Measurements from ENCODE around the gene EXOC3L1.

EXOC3L1 gene

DNA sequence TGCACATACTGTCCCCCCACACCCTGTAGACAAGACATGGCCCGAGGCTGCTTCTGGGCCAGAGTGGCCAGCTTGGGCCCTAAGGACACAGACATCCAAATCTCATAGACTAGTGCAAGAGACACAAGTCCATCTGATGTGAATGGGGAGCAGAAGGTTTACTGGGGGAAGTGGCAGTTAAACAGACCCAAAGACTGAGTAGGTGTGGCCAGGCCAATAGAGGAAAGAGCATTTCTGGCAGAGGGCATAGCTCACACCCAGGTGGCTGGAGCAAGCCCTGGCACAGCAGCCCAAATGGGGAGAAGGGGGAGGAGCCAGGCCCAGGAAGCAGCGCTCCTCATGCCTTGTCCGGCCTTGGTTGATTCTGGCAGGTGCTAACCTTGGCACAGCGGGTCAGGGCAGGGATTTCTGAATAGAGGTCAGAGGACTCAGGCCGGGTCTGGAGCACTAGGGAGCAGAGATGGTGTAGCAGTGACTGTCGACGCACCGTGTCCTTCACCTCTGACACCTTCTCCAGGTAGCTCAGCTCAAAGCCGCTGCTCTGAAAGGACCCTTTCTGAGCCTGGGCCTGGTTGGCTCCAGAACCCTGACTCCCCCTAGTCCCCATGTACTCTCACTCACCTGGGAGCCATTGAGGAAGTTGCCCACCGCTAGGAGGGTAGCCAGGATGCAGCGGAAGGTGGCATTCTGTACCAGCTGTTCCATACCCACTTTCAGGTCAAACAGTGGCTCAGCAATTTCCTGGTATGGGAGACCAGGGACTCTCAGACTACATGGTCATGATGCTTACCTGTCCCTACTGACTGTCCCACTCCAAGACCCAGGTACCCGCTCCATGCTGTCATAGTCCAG is 41.1 kb upstream of the EXOC3L1 start:
- Histone ChIP-seq H3K27ac (ENCODE audit: insufficient read depth, low read depth, low read length, poor library complexity, severe bottlenecking) (no peak overlapping the region), H3K4me3 (ENCODE audit: insufficient read depth, low read depth, low read length) (no peak overlapping the region), H3K36me3 (ENCODE audit: control insufficient read depth, insufficient read depth, low read length) (peaks cover 9% of the 10 kb centered on the region), H3K4me1 (ENCODE audit: control insufficient read depth, insufficient read depth, low read length) (peaks cover 3% of the 10 kb centered on the region), H3K27me3 (ENCODE audit: control insufficient read depth, insufficient read depth, low read length, poor library complexity, severe bottlenecking) (no peaks in the 10 kb centered on the region), H3K9me3 (ENCODE audit: control insufficient read depth, low read length) (no peaks in the 10 kb centered on the region)
- 94 to 96% methylated on average over 12 of the region's 12 CpGs for WGBS, 2 experiments

DNA sequence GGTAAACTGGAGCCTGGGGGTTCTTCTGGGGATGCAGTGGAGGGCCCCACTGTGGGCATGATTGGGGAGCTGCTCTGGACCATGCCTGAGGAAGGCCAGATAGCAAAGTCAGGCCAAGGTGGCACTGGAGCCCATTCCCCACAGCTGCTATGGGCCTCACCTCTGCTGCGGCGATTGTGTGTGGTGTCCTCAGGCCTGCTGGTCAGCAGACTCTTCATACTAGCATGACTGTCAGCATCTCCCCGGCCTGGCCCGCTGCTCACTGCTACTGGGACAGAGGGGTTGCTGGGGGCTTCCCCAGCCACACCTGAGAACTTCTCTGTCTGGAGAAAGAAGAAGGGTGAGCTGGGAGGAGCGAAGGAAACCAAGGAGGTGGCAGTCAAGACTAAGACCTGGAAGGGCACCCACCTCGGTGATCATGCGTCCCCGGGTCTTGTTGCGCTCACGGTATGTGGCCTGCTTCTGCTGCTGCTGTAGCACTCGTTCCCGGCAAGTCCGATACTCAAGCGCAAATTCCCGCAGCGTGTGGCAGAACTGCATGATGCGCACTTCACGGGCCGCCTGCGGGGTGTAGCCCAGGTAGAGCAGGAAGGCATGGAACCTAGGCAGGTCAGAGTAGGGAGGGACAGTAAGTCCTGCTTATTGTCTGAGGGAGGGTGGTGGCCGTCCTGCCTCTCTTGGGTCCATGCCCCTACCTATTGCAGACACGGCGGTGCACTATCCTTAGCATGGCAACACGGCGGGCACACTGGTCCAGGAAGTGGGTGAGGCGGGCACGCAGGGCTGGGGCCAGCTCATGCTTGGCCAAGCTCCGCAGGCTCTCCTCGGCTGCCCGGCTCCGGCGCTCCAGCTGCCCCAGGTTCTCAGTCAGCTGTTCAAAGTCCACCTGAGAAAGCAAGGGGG is 40.2 kb upstream of the EXOC3L1 start:
- H3K27me3 ChIP-seq (ENCODE audit: control insufficient read depth, insufficient read depth, low read length, poor library complexity, severe bottlenecking), result no peaks in the 10 kb centered on the region
- H3K9me3 ChIP-seq (ENCODE audit: control insufficient read depth, low read length), result no peaks in the 10 kb centered on the region
- H3K36me3 ChIP-seq (ENCODE audit: control insufficient read depth, insufficient read depth, low read length), result peaks cover 9% of the 10 kb centered on the region
- no peak overlapping the region for H3K4me3 ChIP-seq (ENCODE audit: insufficient read depth, low read depth, low read length)
- peaks cover 6% of the 10 kb centered on the region for H3K4me1 ChIP-seq (ENCODE audit: control insufficient read depth, insufficient read depth, low read length)
- 95% methylated on average over 32 of the region's 32 CpGs for WGBS, 2 experiments
- no peak overlapping the region for H3K27ac ChIP-seq (ENCODE audit: insufficient read depth, low read depth, low read length, poor library complexity, severe bottlenecking)

DNA sequence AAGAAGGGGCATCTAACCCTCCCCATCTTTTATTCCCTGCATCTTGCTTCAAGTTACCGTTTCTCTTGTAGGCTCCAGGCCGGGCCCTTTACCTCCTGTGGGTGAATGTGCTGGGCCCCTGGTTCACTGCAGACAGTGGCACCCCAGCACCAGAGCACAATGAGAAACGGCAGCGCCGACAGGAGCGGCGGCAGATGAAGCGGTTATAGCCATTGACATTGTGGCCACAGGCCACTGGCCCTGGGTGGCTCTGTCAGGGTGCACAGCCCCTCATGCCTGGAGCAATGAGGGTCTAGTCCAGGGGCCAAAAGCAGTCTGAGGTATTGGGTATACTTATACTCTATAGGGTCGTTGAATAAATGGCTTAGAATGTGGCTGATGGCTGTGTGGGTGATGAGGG is 39.0 kb upstream of the EXOC3L1 start:
- 93 to 96% methylated on average over 9 of the region's 9 CpGs for WGBS, 2 experiments
- H3K36me3 ChIP-seq (ENCODE audit: control insufficient read depth, insufficient read depth, low read length), result peaks cover 9% of the 10 kb centered on the region

DNA sequence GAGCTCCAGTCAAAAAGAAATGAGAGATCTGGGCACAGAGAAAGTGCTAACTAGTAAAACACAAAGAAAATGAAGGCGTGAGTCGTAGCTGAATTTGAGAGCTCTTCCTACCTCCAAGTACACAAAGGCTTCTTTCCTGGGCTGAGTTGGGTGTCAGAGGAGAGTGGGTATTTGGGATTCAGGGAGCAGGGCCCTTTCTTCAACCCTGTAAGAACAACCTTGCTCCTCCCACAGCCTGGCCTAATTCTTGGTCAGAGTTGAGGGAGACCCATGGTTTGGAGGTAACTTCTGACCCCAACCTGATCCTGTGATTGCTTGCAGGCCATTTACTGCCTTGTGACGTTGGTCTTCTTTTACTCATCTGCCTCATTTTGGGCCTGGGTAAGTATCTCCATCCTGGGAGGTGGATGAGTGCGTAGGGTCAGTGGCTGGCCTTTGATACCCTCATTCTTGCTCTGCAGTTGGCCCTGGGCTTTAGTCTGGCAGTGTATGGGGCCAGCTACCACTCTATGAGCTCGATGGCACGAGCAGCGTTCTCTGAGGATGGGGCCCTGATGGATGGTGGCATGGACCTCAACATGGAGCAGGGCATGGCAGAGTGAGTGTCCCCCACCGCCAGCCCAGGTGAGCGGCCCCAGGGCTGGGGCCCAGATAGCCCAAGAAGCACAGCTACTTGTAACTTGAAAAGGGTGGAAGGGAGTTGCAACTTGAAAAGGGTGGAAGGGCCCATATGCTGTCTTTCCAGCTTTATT is 38.3 kb upstream of the EXOC3L1 start:
- WGBS, 2 experiments, result 94 to 95% methylated on average over 9 of the region's 9 CpGs
- peak overlapping the region; percentile 100 for H3K4me3 ChIP-seq (ENCODE audit: insufficient read depth, low read depth, low read length)
- H3K36me3 ChIP-seq (ENCODE audit: control insufficient read depth, insufficient read depth, low read length), result peaks cover 9% of the 10 kb centered on the region
- peaks cover 6% of the 10 kb centered on the region for H3K4me1 ChIP-seq (ENCODE audit: control insufficient read depth, insufficient read depth, low read length)
- no peaks in the 10 kb centered on the region for H3K27me3 ChIP-seq (ENCODE audit: control insufficient read depth, insufficient read depth, low read length, poor library complexity, severe bottlenecking)
- no peak overlapping the region for H3K27ac ChIP-seq (ENCODE audit: insufficient read depth, low read depth, low read length, poor library complexity, severe bottlenecking)
- H3K9me3 ChIP-seq (ENCODE audit: control insufficient read depth, low read length), result no peaks in the 10 kb centered on the region

More for the DNA sequence above, 39.0 kb upstream of the EXOC3L1 start:
- Histone ChIP-seq H3K4me1 (ENCODE audit: control insufficient read depth, insufficient read depth, low read length) (peaks cover 6% of the 10 kb centered on the region), H3K4me3 (ENCODE audit: insufficient read depth, low read depth, low read length) (no peak overlapping the region), H3K9me3 (ENCODE audit: control insufficient read depth, low read length) (no peaks in the 10 kb centered on the region), H3K27me3 (ENCODE audit: control insufficient read depth, insufficient read depth, low read length, poor library complexity, severe bottlenecking) (no peaks in the 10 kb centered on the region), H3K27ac (ENCODE audit: insufficient read depth, low read depth, low read length, poor library complexity, severe bottlenecking) (no peak overlapping the region)

DNA sequence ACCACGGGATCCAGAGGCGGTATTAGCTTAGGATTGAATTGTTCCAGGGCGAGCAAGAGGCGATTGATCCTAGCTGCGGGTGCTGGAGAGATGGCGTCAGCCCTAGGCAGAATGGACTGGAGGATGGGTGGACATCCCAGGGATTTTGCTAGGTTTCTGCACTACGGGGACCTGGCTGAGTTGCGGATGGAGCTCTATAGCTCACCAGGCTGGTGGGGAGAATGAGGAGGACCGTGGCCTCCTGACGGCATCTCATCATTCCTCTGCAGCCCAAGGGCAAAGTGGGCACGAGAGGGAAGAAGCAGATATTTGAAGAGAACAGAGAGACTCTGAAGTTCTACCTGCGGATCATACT is 37.6 kb upstream of the EXOC3L1 start:
- no peak overlapping the region for H3K27ac ChIP-seq (ENCODE audit: insufficient read depth, low read depth, low read length, poor library complexity, severe bottlenecking)
- peaks cover 9% of the 10 kb centered on the region for H3K36me3 ChIP-seq (ENCODE audit: control insufficient read depth, insufficient read depth, low read length)
- H3K27me3 ChIP-seq (ENCODE audit: control insufficient read depth, insufficient read depth, low read length, poor library complexity, severe bottlenecking), result no peaks in the 10 kb centered on the region
- peaks cover 6% of the 10 kb centered on the region for H3K4me1 ChIP-seq (ENCODE audit: control insufficient read depth, insufficient read depth, low read length)
- H3K4me3 ChIP-seq (ENCODE audit: insufficient read depth, low read depth, low read length), result peak overlapping the region; percentile 100
- H3K9me3 ChIP-seq (ENCODE audit: control insufficient read depth, low read length), result no peaks in the 10 kb centered on the region
- 35% methylated on average over 12 of the region's 12 CpGs for WGBS, 2 experiments

DNA sequence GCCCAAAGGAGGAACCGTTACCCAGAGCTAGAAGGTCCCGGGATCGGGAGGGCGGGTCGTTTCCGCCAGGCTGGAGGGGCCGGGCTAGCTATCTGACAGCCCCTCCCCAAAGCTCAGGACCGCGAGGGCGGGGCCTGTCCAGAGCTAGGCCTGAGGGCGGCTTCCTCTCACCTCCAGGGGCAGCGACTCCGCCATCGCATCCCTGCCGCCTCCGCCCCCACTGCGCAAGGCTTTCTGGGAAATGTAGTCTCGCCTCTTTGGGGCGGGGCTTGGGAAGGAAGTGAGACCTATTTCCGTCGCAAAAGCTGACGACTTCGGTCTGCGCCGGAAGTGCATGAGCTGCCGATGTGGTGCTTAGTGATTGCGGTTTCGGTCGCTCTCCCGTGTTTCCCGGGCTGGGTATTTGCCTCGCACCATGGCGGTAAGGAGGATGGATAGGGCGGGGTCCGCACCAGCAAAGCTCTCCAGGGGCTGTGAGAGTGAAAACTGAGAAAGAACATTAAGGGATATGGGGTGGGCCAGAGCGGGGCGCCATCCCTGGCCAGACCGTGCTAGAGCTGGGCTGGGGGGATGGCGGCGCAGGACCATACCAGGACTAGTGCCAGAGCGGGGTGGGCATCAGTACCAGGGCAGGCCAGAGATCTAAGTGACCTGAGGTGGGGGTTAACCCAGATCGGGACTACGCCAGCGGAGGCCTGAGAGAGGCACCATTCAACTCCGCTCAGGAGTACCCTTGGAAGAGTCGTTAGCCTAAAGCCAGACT is 37.0 kb upstream of the EXOC3L1 start, which contains the start of gene TMEM208:
TSS of gene TMEM208 (plus strand) at position 327 of the 763 bp plus-strand sequence. CDS start at position 416, 89 bp downstream.
- WGBS, 2 experiments, result 1 to 2% methylated on average over 46 of the region's 46 CpGs
- H3K9me3 ChIP-seq (ENCODE audit: control insufficient read depth, low read length), result no peaks in the 10 kb centered on the region
- H3K27ac ChIP-seq (ENCODE audit: insufficient read depth, low read depth, low read length, poor library complexity, severe bottlenecking), result no peak within 1 kb of the TSS
- peaks cover 9% of the 10 kb centered on the region for H3K36me3 ChIP-seq (ENCODE audit: control insufficient read depth, insufficient read depth, low read length)
- peak within 1 kb of the TSS; percentile 100 for H3K4me3 ChIP-seq (ENCODE audit: insufficient read depth, low read depth, low read length)
- no peaks in the 10 kb centered on the region for H3K27me3 ChIP-seq (ENCODE audit: control insufficient read depth, insufficient read depth, low read length, poor library complexity, severe bottlenecking)
- peaks cover 6% of the 10 kb centered on the region for H3K4me1 ChIP-seq (ENCODE audit: control insufficient read depth, insufficient read depth, low read length)

DNA sequence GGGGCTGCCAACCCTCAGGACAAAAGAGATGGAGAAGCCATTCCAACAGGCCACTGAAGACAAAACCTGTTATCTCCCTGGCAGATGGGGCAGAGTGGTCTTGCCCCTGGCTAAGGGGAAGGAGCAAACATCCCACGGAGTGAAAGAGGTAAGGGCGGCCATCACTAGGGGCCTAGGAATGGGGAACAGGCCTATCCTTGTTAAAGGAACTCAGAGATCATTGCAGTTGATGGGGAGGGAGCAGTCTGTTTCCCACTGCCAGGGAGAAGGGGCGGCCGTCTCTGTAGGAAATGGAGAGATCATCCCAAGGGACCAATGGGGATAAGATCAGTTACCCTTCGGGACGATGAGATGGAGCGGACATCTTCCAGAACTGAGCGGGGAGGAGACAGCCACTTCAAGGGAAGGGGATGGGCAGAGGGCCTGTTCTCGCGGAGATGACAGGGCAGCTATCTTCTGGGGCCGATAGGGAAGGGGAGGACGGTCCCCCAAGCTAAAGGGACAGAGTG is 36.4 kb upstream of the EXOC3L1 start:
- Histone ChIP-seq H3K36me3 (ENCODE audit: control insufficient read depth, insufficient read depth, low read length) (peaks cover 9% of the 10 kb centered on the region), H3K9me3 (ENCODE audit: control insufficient read depth, low read length) (no peaks in the 10 kb centered on the region), H3K27ac (ENCODE audit: insufficient read depth, low read depth, low read length, poor library complexity, severe bottlenecking) (no peak overlapping the region), H3K27me3 (ENCODE audit: control insufficient read depth, insufficient read depth, low read length, poor library complexity, severe bottlenecking) (no peaks in the 10 kb centered on the region), H3K4me1 (ENCODE audit: control insufficient read depth, insufficient read depth, low read length) (peaks cover 6% of the 10 kb centered on the region), H3K4me3 (ENCODE audit: insufficient read depth, low read depth, low read length) (peak overlapping the region; percentile 100)
- WGBS, 2 experiments, result 15% methylated on average over 12 of the region's 12 CpGs

DNA sequence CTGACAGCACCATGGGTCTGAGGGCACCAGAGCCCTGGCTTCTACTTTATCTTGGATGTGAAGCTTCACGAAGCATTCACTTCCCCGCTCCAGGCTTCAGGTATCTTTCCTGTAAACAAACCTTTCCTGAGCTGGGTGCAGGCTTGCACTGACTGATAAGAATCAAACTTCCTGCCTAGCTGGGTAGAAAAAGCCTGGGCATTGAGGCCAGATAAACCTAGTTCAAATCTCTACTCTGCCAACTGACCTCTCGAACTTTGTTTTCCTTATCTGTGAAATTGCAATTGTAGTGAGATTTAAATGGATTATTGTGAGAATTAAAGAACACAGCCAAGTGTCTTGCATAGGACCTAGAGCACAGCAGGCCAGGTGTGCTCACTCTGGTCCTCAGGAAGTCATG is 34.1 kb upstream of the EXOC3L1 start:
- Histone ChIP-seq H3K36me3 (ENCODE audit: control insufficient read depth, insufficient read depth, low read length) (peaks cover 8% of the 10 kb centered on the region), H3K27me3 (ENCODE audit: control insufficient read depth, insufficient read depth, low read length, poor library complexity, severe bottlenecking) (no peaks in the 10 kb centered on the region), H3K27ac (ENCODE audit: insufficient read depth, low read depth, low read length, poor library complexity, severe bottlenecking) (no peak overlapping the region), H3K4me3 (ENCODE audit: insufficient read depth, low read depth, low read length) (no peak overlapping the region), H3K9me3 (ENCODE audit: control insufficient read depth, low read length) (no peaks in the 10 kb centered on the region), H3K4me1 (ENCODE audit: control insufficient read depth, insufficient read depth, low read length) (peaks cover 6% of the 10 kb centered on the region)
- WGBS, 2 experiments, result 92 to 93% methylated on average over 3 of the region's 3 CpGs
